H9 (cell line): ENCODE measurements around the gene NFKB2. TPM values are rescaled to one million over a fixed set of nuclear protein-coding genes. Genes with fewer than 3 reads are reported as not detected.
A peak's percentile ranks its signal among the peaks of the same experiment; 100 is the strongest.

ENCODE experiments used
- DNase-seq: peaks from one replicate; pipeline ENCODE4 v3.0.0-alpha.2; 2017
- H2AFZ ChIP-seq: one replicate; pipeline ENCODE4 v1.6.1; 2013; ENCODE audit warnings: mild to moderate bottlenecking, low read length, control low read depth, moderate library complexity
- H2AK5ac ChIP-seq: 2 replicates; pipeline ENCODE4 v1.6.1; 2013; ENCODE audit warnings: low read length, control low read depth, mixed read lengths; ENCODE audit not compliant: insufficient read length
- H2BK120ac ChIP-seq: one replicate; pipeline ENCODE4 v1.6.1; 2013; ENCODE audit warnings: low read depth, mild to moderate bottlenecking, low read length, control low read depth, inconsistent platforms; ENCODE audit not compliant: poor library complexity, severe bottlenecking
- H2BK12ac ChIP-seq: 2 replicates; pipeline ENCODE4 v1.6.1; 2013; ENCODE audit warnings: low read length, control low read depth, mixed read lengths, low read depth; ENCODE audit not compliant: insufficient read length
- H2BK15ac ChIP-seq: 2 replicates; pipeline ENCODE4 v1.6.1; 2013; ENCODE audit warnings: low read depth, low read length, control low read depth
- H2BK20ac ChIP-seq: one replicate; pipeline ENCODE4 v1.6.1; 2013; ENCODE audit warnings: low read depth, mild to moderate bottlenecking, low read length, control low read depth, inconsistent platforms; ENCODE audit not compliant: poor library complexity, severe bottlenecking
- H2BK5ac ChIP-seq: 2 replicates; pipeline ENCODE4 v1.6.1; 2013; ENCODE audit warnings: low read length, control low read depth, mixed read lengths; ENCODE audit not compliant: insufficient read length
- H3K14ac ChIP-seq: 2 replicates; pipeline ENCODE4 v1.6.1; 2013; ENCODE audit warnings: low read length, control low read depth; ENCODE audit not compliant: insufficient read depth
- H3K18ac ChIP-seq: 2 replicates; pipeline ENCODE4 v1.6.1; 2013; ENCODE audit warnings: low read depth, mild to moderate bottlenecking, mixed read lengths, low read length, control low read depth; ENCODE audit not compliant: insufficient read length
- H3K23ac ChIP-seq: 2 replicates; pipeline ENCODE4 v1.6.1; 2013; ENCODE audit warnings: low read length, control low read depth, mixed read lengths, low read depth; ENCODE audit not compliant: insufficient read length
- H3K23me2 ChIP-seq: 2 replicates; pipeline ENCODE4 v1.6.1; 2013; ENCODE audit warnings: low read depth, mild to moderate bottlenecking, mixed read lengths, low read length, control low read depth; ENCODE audit not compliant: insufficient read length, poor library complexity, severe bottlenecking
- H3K27ac ChIP-seq: 2 replicates; pipeline ENCODE4 v1.5.1; 2013; ENCODE audit warnings: low read length, control low read depth, mixed read lengths, low read depth; ENCODE audit not compliant: insufficient read length
- H3K27me3 ChIP-seq: 2 replicates; pipeline ENCODE4 v1.6.1; 2013; ENCODE audit warnings: low read length, control low read depth, inconsistent platforms; ENCODE audit not compliant: insufficient read depth
- H3K4ac ChIP-seq: 2 replicates; pipeline ENCODE4 v1.6.1; 2013; ENCODE audit warnings: low read depth, mild to moderate bottlenecking, control low read depth, inconsistent platforms, low read length, moderate library complexity
- H3K4me1 ChIP-seq: 2 replicates; pipeline ENCODE4 v1.6.1; 2013; ENCODE audit warnings: low read length, control low read depth, inconsistent platforms; ENCODE audit not compliant: insufficient read depth
- H3K4me2 ChIP-seq: 2 replicates; pipeline ENCODE4 v1.6.1; 2013; ENCODE audit warnings: low read length, control low read depth, mixed read lengths; ENCODE audit not compliant: insufficient read length, insufficient read depth
- H3K56ac ChIP-seq: 2 replicates; pipeline ENCODE4 v1.6.1; 2013; ENCODE audit warnings: low read depth, mild to moderate bottlenecking, mixed read lengths, low read length, control low read depth; ENCODE audit not compliant: insufficient read length
- H3K79me1 ChIP-seq: 2 replicates; pipeline ENCODE4 v1.6.1; 2013; ENCODE audit warnings: low read depth, mild to moderate bottlenecking, moderate library complexity, low read length, control low read depth, inconsistent platforms; ENCODE audit not compliant: insufficient read depth, poor library complexity, severe bottlenecking
- H3K79me2 ChIP-seq: 2 replicates; pipeline ENCODE4 v1.6.1; 2013; ENCODE audit warnings: low read length, control low read depth, inconsistent platforms; ENCODE audit not compliant: insufficient read depth
- H3K9ac ChIP-seq: 2 replicates; pipeline ENCODE4 v1.6.1; 2013; ENCODE audit warnings: low read length, control low read depth, mixed read lengths; ENCODE audit not compliant: insufficient read length; ENCODE audit errors: extremely low read depth
- H3K9me3 ChIP-seq: one replicate; pipeline ENCODE4 v1.6.1; 2013; ENCODE audit warnings: low read depth, low read length, inconsistent platforms; ENCODE audit not compliant: control insufficient read depth
- H3T11ph ChIP-seq: one replicate; pipeline ENCODE4 v1.6.1; 2013; ENCODE audit warnings: mild to moderate bottlenecking, low read length, control low read depth, inconsistent platforms
- H4K20me1 ChIP-seq: one replicate; pipeline ENCODE4 v1.6.1; 2013; ENCODE audit not compliant: control insufficient read depth, insufficient read length, insufficient read depth
- H4K5ac ChIP-seq: 2 replicates; pipeline ENCODE4 v1.6.1; 2013; ENCODE audit warnings: low read depth, mild to moderate bottlenecking, mixed read lengths, low read length, control low read depth; ENCODE audit not compliant: insufficient read length
- H4K8ac ChIP-seq: replicated peaks from 2 replicates; pipeline ENCODE4 v1.6.1; 2013; ENCODE audit warnings: low read length, control low read depth, mixed read lengths, low read depth; ENCODE audit not compliant: insufficient read length
- H4K91ac ChIP-seq: 2 replicates; pipeline ENCODE4 v1.6.1; 2013; ENCODE audit warnings: low read depth, mild to moderate bottlenecking, moderate library complexity, mixed read lengths, low read length, control low read depth; ENCODE audit not compliant: insufficient read length
- H3K27ac Mint-ChIP-seq, 3 experiments: 2 replicates in 2 of 3; 3 replicates in 1 of 3; pipeline ENCODE4 v1.8.0; 2020 to 2021; ENCODE audit warnings: mixed read lengths in 3 of 3, mild to moderate bottlenecking in 1 of 3, moderate library complexity in 1 of 3
- H3K27me3 Mint-ChIP-seq: 2 replicates; pipeline ENCODE4 v1.8.0; 2021; ENCODE audit warnings: low read depth, mild to moderate bottlenecking, moderate library complexity, mixed read lengths
- H3K36me3 Mint-ChIP-seq, 3 experiments: 2 replicates in 2 of 3; 3 replicates in 1 of 3; pipeline ENCODE4 v1.8.0; 2020 to 2021; ENCODE audit warnings: low read depth in 3 of 3, mixed read lengths in 3 of 3; ENCODE audit not compliant: insufficient read depth in 1 of 3
- H3K4me1 Mint-ChIP-seq, 2 experiments: 2 replicates each; pipeline ENCODE4 v1.8.0; 2020; ENCODE audit warnings: mixed read lengths in 2 of 2
- H3K4me3 Mint-ChIP-seq, 2 experiments: 2 replicates in 1 of 2; 3 replicates in 1 of 2; pipeline ENCODE4 v1.8.0; 2020 to 2021; ENCODE audit warnings: mild to moderate bottlenecking in 2 of 2, mixed read lengths in 2 of 2, moderate library complexity in 1 of 2
- H3K9me3 Mint-ChIP-seq, 2 experiments: 2 replicates in 1 of 2; 3 replicates in 1 of 2; pipeline ENCODE4 v1.8.0; 2020; ENCODE audit warnings: mild to moderate bottlenecking in 2 of 2, mixed read lengths in 2 of 2, moderate library complexity in 1 of 2
- CTCF ChIP-seq: fragments of 200-600 bp; sonication (generic); conservative IDR thresholded peaks from 3 replicates; pipeline ENCODE4 v1.8.0; 2021; ENCODE audit warnings: antibody characterized with exemption, mild to moderate bottlenecking
- WGBS: extraction: QIAGEN DNeasy Blood & Tissue Kit; methylation state at CpG from one replicate; pipeline ENCODE4 v1.1.7; 2013; ENCODE audit warnings: missing lambda C conversion rate, low lambda C conversion rate, mixed read lengths; ENCODE audit not compliant: insufficient read length; ENCODE audit errors: extremely low coverage; 5-methylcytosine and 5-hydroxymethylcytosine counted together
- total RNA-seq: library from RNA; stranded (reverse); gene quantifications from 2 replicates; pipeline ENCODE4 v1.2.1, GENCODE V29; 2021

NFKB2 gene
- total RNA-seq, 1 experiment from 2014 or later: 23.7 TPM

DNA sequence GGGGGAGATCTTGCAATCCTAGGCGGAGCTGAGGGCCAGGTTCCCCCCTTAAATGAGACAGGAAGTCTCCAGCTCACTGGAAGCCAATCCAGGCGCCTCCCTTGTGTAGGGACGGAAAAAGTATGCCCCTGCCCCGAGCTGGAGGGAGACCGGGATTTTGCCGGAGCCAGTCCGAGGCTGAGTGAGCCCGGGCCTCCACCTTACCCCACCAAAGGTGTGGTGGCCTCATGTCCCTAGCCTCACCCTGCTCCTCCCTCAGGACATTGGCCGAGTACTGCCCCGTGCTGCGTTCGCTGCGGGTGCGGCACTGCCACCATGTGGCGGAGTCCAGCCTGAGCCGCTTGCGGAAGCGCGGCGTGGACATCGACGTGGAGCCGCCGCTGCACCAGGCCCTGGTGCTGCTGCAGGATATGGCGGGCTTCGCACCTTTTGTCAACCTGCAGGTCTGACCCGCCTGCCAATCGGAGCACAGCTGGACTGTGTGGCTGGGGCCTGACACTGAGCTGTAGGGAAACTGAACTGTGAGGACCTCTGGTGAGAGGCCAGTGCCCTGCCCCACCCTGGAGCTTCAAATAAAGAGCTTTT lies 27.1 kb downstream of the NFKB2 start:
- Histone ChIP-seq H3K14ac (no peak overlapping the region), H3K4me1 (peaks cover 2% of the 10 kb centered on the region; the same call in 1 of the 2 replicates), H2AK5ac (no peak overlapping the region), H3T11ph (no peak overlapping the region), H3K23ac (no peak overlapping the region), H2BK20ac (no peak overlapping the region), H2BK120ac (no peak overlapping the region), H4K91ac (no peak overlapping the region), H3K79me1 (no peaks in the 10 kb centered on the region), H4K8ac (no peak overlapping the region), H3K56ac (no peak overlapping the region), H3K4me2 (peak overlapping the region; percentile 74), H3K23me2 (peaks cover 35% of the 10 kb centered on the region), H3K27ac (no peak overlapping the region), H3K27me3 (no peaks in the 10 kb centered on the region), H2BK5ac (no peak overlapping the region), H3K79me2 (no peaks in the 10 kb centered on the region), H3K4ac (no peak overlapping the region), H4K5ac (no peak overlapping the region), H4K20me1 (no peaks in the 10 kb centered on the region), H2BK15ac (no peak overlapping the region), H3K9ac (no peak overlapping the region), H2AFZ (no peak overlapping the region), H3K9me3 (no peaks in the 10 kb centered on the region), H2BK12ac (no peak overlapping the region), H3K18ac (no peak overlapping the region)
- WGBS: no CpG with 5 or more reads among the region's 28 CpGs
- H3K27me3 Mint-ChIP-seq: peaks cover 18% of the 10 kb centered on the region
- no peak overlapping the region for H3K27ac Mint-ChIP-seq
- peak; percentile 90 for DNase-seq
- no peaks in the 10 kb centered on the region; a peak in 1 of 5 replicates for H3K9me3 Mint-ChIP-seq
- TF ChIP-seq CTCF: peak; percentile 81
- H3K36me3 Mint-ChIP-seq: peaks cover 6 to 17% (median 16%) of the 10 kb centered on the region in 3 experiments; a peak in 5 of 7 replicates
- peak overlapping the region; percentile 92 to 97 for H3K4me3 Mint-ChIP-seq
- peaks cover 16 to 24% of the 10 kb centered on the region in 2 experiments for H3K4me1 Mint-ChIP-seq
